ENCODE data around the gene HPS4.

- no peak for TF ChIP-seq CTCF (IDR thresholded peaks at IDR 0.05)
- no peak for TF ChIP-seq ATF6 (CRISPR knock-in tag; IDR thresholded peaks at IDR 0.05)
- TF ChIP-seq ZNF317 (CRISPR knock-in tag; IDR thresholded peaks at IDR 0.05; ENCODE audit: borderline replicate concordance, low read depth), result no peak
- TF ChIP-seq IRF2 (CRISPR knock-in tag; IDR thresholded peaks at IDR 0.05; ENCODE audit: borderline replicate concordance, low read depth), result no peak
- TF ChIP-seq ZBTB21 (CRISPR knock-in tag; IDR thresholded peaks at IDR 0.05; ENCODE audit: borderline replicate concordance), result no peak
- no peak for TF ChIP-seq ERG (CRISPR knock-in tag; IDR thresholded peaks at IDR 0.05)
- no peak for TF ChIP-seq ZNF423 (CRISPR knock-in tag; IDR thresholded peaks at IDR 0.05)
- no peak for TF ChIP-seq ZNF532 (CRISPR knock-in tag; IDR thresholded peaks at IDR 0.05; ENCODE audit: borderline replicate concordance)
- TF ChIP-seq NR1H2 (CRISPR knock-in tag; IDR thresholded peaks at IDR 0.05), result no peak
- no peak for TF ChIP-seq ZNF425 (CRISPR knock-in tag; conservative IDR thresholded peaks at IDR 0.05)
- TF ChIP-seq PREB (CRISPR knock-in tag; IDR thresholded peaks at IDR 0.05; ENCODE audit: borderline replicate concordance), result no peak
- no peak for TF ChIP-seq ATF2 (CRISPR knock-in tag; IDR thresholded peaks at IDR 0.05; ENCODE audit: borderline replicate concordance, low read depth)
Observed at GRCh38 chr22:26480611-26480932, 3.0 kb downstream of the HPS4 start.

Measured in WTC11 (cell line).